ENCODE measurements around the gene MYO15B. TPM values are rescaled to one million over a fixed set of nuclear protein-coding genes. Genes with fewer than 3 reads are reported as not detected.

Gene MYO15B
- total and polyA plus RNA-seq, 2 of the 13 experiments (the other 11 are each of a cell fraction or from before 2014, with no cell fraction given) = 2.8 to 8.1 TPM

DNA sequence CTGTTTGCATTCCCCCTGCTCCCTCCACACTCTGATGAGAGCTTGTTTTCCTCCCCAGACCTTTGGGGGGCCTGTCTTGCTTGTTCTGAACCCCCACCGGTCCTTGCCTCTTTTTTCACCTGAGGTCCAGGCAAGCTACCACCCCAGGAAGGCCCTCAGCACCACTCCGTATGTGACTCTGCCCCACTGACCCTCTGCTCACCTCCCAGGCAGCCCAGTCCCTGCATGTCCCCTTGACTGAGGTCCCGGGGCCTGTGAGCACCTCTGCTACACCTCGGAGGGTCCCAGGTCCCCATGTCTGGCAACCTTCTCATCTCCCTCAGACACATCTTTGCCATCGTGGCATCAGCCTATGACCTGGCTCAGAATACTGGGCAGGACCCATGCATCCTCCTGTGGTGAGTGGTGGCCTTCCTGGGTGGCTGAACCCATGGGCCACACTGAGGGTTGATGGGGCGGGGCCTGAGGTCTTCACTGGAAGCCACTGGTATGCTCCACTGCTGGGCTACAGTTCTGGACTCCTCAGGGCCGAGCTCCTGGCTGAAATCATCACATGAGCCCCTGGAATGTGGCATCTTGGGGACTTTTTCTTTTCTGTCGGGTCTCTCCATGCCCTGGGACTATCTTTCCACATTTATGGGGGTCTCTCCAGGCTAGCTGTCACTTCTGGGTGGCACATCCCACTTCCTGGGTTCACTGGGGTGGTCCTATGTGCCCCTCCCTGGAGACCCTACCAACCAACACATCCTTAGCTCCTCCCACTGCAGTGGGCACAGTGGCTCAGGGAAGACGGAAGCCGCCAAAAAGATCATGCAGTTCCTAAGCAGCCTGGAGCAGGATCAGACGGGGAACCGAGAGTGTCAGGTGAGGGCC lies 3.5 kb downstream of the MYO15B start:
- peak; percentile 32 for DNase-seq (ENCODE audit: low spot score)
- Histone ChIP-seq H3K36me3 (replicated peaks in 1 of 2; ENCODE audit: control insufficient read depth in 1 of 2, insufficient read depth in 2 of 2, low read length in 2 of 2) (no peaks in the 10 kb centered on the region), H3K79me2 (ENCODE audit: insufficient read depth, low read length) (no peaks in the 10 kb centered on the region), H3K4me1 (ENCODE audit: insufficient read depth, low read length) (peaks cover 29% of the 10 kb centered on the region), H3K4me2 (ENCODE audit: low read depth, low read length) (peak overlapping the region; percentile 50; the same call in 1 of the 2 replicates), H4K20me1 (ENCODE audit: insufficient read depth, low read length) (no peaks in the 10 kb centered on the region), H3K4me3 (replicated peaks in 1 of 3; ENCODE audit: insufficient read depth in 1 of 3, low read depth in 2 of 3, low read length in 3 of 3) (peak overlapping the region in 1 of 3 experiments; percentile 20; a peak in 1 of 6 replicates), H3K9ac (ENCODE audit: insufficient read depth, low read depth, low read length) (no peak overlapping the region), H3K27me3 (ENCODE audit: control insufficient read depth in 1 of 2, insufficient read depth in 2 of 2, low read length in 2 of 2) (peaks cover 16 to 24% of the 10 kb centered on the region in 2 experiments; a peak in 4 of 5 replicates), H3K27ac (ENCODE audit: extremely low read length, insufficient read depth, low read length) (no peak overlapping the region), H2AFZ (ENCODE audit: low read length) (no peak overlapping the region), H3K9me3 (ENCODE audit: low read length) (no peaks in the 10 kb centered on the region)
- in situ Hi-C loops (cut with HindIII; ENCODE audit: extremely low pct_ligation_motif_present, low pct_unique_long_range_greater_than_20kb) = loop anchor here (10.0 kb wide), 1 partner anchor 166 kb away; no protein-coding TSS in a partner anchor
- WGBS (ENCODE audit: low lambda C conversion rate) = 24% methylated on average over 11 of the region's 12 CpGs
- FAIRE-seq = no peak
- intact Hi-C loops (cut with micrococcal nuclease; ENCODE audit: unreplicated experiment) = no loop called here
- CTCF ChIA-PET (ENCODE audit: low intra/inter-chr PET ratio, low total read pairs) = no interaction called here
- peak; percentile 35 for ATAC-seq
- POLR2A ChIA-PET = interaction anchor here (0.8 to 2.1 kb wide), 5 partner anchors 10 to 189 kb away, joined by 3 to 8 read pairs (median 3); no protein-coding TSS in a partner anchor
- no TSS peak for BruUV-seq (replicated peaks)
- TF ChIP-seq ARID5B (CRISPR knock-in tag; IDR thresholded peaks at IDR 0.05) (no peak), ZFP90 (CRISPR knock-in tag; IDR thresholded peaks at IDR 0.05; ENCODE audit: borderline replicate concordance) (0 out of 2 replicates have a peak, but pooled peaks have one; percentile 1), ZNF136 (CRISPR knock-in tag; IDR thresholded peaks at IDR 0.05; ENCODE audit: low read depth) (no peak), MXD1 (CRISPR knock-in tag; IDR thresholded peaks at IDR 0.05) (0 out of 2 replicates have a peak, but pooled peaks have one; percentile 38), ZNF343 (CRISPR knock-in tag; IDR thresholded peaks at IDR 0.05) (no peak), THAP9 (CRISPR knock-in tag; IDR thresholded peaks at IDR 0.05; ENCODE audit: borderline replicate concordance) (0 out of 2 replicates have a peak, but pooled peaks have one; percentile 10), RFXAP (CRISPR knock-in tag; IDR thresholded peaks at IDR 0.05; ENCODE audit: borderline replicate concordance) (no peak), PRPF4 (IDR thresholded peaks at IDR 0.05; ENCODE audit: low read depth, low read length, poor library complexity, severe bottlenecking) (no peak), LCORL (IDR thresholded peaks at IDR 0.05) (no peak), LCORL (CRISPR knock-in tag; IDR thresholded peaks at IDR 0.05) (no peak), JUN (CRISPR knock-in tag; IDR thresholded peaks at IDR 0.05) (no peak), TAF15 (IDR thresholded peaks at IDR 0.05; ENCODE audit: low read depth, low read length, poor library complexity, severe bottlenecking) (no peak), EED (CRISPR knock-in tag; IDR thresholded peaks at IDR 0.05) (peak; percentile 12; the same call in 1 of the 2 replicates)
- TF ChIP-seq, protein P1, sequence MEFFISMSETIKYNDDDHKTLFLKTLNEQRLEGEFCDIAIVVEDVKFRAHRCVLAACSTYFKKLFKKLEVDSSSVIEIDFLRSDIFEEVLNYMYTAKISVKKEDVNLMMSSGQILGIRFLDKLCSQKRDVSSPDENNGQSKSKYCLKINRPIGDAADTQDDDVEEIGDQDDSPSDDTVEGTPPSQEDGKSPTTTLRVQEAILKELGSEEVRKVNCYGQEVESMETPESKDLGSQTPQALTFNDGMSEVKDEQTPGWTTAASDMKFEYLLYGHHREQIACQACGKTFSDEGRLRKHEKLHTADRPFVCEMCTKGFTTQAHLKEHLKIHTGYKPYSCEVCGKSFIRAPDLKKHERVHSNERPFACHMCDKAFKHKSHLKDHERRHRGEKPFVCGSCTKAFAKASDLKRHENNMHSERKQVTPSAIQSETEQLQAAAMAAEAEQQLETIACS (CRISPR knock-in tag; IDR thresholded peaks at IDR 0.05) = no peak

Data from HepG2 (cell line).